ENCODE measurements around the gene IRF2BPL.
A peak's percentile ranks its signal among the peaks of the same experiment; 100 is the strongest.

Gene IRF2BPL

DNA sequence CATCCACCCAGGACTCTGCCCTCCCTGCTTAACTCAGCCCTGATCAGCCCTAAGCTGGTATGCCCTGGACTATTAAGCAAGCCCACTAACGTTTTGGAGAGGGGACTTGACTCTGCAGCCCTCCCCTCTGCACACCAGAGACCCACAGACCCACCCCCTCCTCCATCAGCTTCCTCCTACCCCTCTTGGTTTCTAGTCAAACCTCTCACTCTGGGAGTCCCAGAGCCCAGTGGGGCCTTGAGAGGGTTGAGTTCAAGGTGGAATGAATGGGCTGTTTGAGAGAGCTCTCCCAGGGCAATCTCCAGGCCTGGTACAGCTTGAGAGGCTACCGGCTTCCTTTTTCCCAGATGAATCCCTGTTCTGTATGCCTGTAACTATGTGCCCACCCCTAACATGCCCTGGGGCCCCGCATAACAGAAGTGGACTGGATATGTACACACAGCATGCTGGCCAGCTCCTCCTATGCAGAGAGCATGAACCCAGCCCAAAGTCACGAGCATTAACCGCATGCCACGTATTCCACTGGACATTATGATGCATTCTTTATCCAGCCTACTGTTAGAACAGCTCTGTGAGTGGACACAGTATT lies 43.6 kb downstream of the IRF2BPL start:
- peak; percentile 34 for DNase-seq

DNA sequence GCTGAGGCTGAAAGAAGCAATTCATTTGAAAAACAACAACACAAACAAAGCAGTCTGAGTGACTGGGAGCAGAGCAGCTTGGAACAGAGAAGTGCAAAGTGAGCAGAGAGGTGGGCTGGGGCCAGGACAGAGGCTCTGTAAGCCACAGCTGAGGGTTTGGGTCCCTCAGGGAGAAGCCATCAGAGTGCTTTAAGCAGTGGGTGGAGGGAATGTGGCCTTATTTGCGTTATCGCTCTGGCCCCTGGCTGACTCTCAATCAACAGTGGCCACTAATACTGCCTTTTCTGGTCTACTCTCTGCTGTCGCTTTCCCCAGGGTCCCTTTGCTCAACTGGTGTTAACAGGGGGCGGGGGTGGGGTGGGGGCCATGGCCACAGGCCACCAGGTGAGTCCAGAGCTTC lies 44.2 kb downstream of the IRF2BPL start:
- no peak for DNase-seq

DNA sequence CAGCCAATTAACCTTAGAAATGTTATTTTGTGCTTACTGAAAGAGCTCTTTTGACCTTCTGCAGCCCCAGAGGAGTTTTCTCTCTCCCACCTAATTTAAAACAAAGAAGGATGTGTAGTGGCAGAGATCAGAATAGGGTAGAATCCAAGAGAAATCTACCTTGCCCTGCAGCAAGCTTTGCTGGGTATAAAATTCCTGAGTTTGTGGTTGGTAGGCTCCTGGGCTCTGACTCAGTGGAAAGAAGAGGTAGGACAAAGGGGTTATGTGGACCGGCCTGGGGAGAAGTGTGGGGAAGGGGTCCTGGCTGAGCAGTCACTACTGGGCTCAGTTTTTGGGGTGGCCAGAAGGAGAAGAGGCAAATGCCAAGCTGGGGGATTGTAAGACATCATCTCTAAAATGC lies 46.8 kb downstream of the IRF2BPL start:
- no peak for DNase-seq

DNA sequence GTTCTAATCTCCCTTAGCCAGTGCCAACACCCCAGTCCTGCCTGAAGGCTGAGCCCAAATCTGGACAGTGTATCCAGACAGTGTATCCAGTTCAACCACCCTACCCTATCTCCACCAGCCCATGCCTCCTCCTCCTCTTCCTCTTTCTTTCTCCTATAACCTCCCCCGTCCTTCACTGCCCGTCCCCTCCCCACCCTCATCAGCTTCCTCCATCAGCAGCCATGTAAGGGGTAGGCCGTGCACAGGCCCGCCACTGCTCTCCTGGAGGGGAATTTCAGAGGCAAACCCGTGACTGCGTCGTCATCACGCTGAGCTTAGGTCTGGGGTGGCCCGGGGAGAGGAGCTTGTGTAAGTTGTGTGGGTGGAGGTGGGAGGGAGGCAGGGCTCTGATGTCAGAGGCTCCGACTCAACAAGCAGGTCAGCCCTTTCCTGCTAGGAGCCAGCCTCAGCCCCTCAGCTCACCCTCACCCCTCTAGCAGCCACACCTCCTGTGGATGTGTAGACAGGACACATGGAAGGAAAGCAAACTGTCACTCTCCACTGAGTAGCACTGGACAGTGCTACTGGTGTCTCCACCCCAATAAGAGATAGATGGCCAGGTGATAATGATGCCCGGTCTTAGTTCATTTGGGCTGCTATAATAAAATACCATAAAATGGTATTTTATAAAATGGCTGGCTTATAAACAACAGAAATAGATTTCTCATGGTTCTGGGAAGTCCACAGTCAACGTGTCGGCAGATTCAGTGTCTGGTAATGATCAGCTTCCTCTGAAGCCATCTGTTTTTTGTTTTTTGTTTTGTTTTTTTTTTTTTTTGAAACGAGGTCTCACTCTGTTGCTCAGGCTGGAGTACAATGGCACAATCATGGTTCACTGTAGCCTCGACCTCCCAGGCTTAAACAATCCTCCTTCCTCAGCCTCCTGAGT lies 50.5 kb downstream of the IRF2BPL start:
- DNase-seq: peak; percentile 54

DNA sequence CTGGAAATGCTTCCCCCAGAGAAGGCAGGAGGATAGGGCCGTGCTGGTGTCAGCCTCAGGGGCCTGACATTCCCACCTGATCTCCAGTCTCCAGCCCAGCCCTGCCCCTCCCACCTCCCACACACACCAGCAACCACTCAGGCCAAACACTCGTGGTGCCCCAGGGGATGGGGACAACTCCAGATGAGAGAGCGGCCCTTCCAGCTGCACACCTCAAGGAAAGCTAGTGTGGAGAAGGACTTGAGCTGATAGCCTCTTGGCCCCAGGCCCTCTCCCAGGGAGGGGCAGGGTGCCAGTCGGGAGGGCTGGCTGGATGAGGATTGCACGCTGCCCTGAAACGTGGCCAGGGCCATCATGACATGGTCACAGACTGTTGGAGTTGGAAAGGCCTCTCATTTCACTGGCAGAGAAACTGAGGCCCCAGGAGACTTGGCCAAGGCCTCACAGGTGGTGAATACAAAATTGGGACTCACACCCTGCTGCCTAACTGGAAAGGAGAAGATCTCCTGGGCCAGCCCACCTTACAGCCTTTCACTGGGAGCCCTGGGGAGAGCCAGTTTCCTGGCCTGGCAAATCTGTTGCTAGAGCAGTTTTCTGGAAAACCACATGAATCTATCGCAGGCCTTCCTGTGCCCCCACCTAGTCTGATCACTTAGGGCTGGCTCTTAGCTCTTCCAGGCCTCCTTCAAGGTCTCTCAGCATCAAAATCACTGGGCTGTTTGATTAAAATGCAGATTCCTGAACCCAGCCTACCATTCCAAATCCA lies 52.1 kb downstream of the IRF2BPL start:
- no peak for DNase-seq

DNA sequence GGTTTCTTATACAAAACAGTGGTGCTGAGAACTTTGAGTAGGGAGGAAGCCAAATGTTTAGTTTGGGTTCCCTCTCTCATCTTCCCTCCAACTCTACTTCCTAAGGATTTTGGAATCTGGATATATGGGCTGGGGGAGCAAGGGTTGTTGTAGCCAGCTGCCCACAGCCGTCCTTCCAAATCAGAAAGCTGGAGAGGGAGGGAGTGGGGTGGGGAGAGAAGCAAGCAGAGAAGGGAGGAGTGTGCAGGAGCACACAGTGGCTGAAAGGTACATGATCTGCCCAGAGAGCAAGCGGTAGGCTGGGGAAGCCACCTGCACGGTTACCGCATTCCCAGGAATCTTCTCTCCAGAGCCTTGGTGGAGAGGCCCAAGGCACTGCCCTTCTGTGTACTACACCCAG lies 52.7 kb downstream of the IRF2BPL start:
- no peak for DNase-seq

DNA sequence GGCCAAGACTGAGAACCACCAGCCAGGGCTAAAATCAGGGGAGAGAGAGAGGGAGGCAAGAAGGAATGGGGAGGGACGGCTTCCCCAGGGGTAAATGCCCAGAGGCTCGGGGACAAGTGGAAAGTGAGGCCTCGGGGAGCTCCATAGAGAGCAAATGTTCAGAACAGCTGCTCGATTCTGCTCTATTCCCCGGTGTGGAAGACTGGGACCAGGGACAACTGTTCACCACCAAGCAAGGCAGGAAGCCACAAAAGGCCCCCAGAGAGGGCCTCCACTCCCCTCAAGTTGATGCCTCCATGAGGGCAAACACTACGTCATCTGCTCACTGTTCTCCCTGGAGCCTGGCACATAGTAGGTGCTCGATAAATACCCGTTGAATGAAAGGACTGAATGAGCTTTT lies 53.5 kb downstream of the IRF2BPL start:
- no peak for DNase-seq
